ENCODE data around the gene TBX2. TPM values are rescaled to one million over a fixed set of nuclear protein-coding genes. Genes with fewer than 3 reads are reported as not detected.

TBX2 gene
- total RNA-seq, 1 donor from 2014 or later: 4.8 TPM

GRCh38 chr17:61368832-61369450 is 30.7 kb upstream of the TBX2 start:
- no peak for DNase-seq (ENCODE audit: low read depth)

GRCh38 chr17:61369751-61370150 is 29.9 kb upstream of the TBX2 start:
- no peak for DNase-seq (ENCODE audit: low read depth)

- DNase-seq (ENCODE audit: low read depth): no peak
These were observed 28.5 kb upstream of the TBX2 start for GRCh38 chr17:61371179-61371578.

GRCh38 chr17:61371606-61372005 is 28.0 kb upstream of the TBX2 start:
- no peak for DNase-seq (ENCODE audit: low read depth)

GRCh38 chr17:61372436-61372835 is 27.2 kb upstream of the TBX2 start:
- DNase-seq (ENCODE audit: low read depth): no peak

GRCh38 chr17:61376931-61377838 is 22.5 kb upstream of the TBX2 start:
- DNase-seq (ENCODE audit: low read depth): no peak

GRCh38 chr17:61378658-61379456 is 20.8 kb upstream of the TBX2 start:
- DNase-seq (ENCODE audit: low read depth): peak; percentile 36

- no peak for DNase-seq (ENCODE audit: low read depth)
These were observed 20.0 kb upstream of the TBX2 start for GRCh38 chr17:61379457-61380216.

- DNase-seq (ENCODE audit: low read depth): no peak
These were observed 19.3 kb upstream of the TBX2 start for GRCh38 chr17:61380217-61380835.

GRCh38 chr17:61380836-61381525 is 18.7 kb upstream of the TBX2 start:
- DNase-seq (ENCODE audit: low read depth): no peak

- DNase-seq (ENCODE audit: low read depth): no peak
These were observed 18.1 kb upstream of the TBX2 start for GRCh38 chr17:61381537-61381936.

- no peak for DNase-seq (ENCODE audit: low read depth)
These were observed 16.6 kb upstream of the TBX2 start for GRCh38 chr17:61382796-61383688.

GRCh38 chr17:61383689-61384201 is 15.9 kb upstream of the TBX2 start:
- DNase-seq (ENCODE audit: low read depth): no peak

- DNase-seq (ENCODE audit: low read depth): no peak
These were observed 15.3 kb upstream of the TBX2 start for GRCh38 chr17:61384354-61384691.

GRCh38 chr17:61384692-61385576 is 14.7 kb upstream of the TBX2 start:
- DNase-seq (ENCODE audit: low read depth): no peak

- no peak for DNase-seq (ENCODE audit: low read depth)
These were observed 13.9 kb upstream of the TBX2 start for GRCh38 chr17:61385577-61386236.

- DNase-seq (ENCODE audit: low read depth): no peak
These were observed 13.4 kb upstream of the TBX2 start for GRCh38 chr17:61386251-61386650.

GRCh38 chr17:61387011-61387410 is 12.6 kb upstream of the TBX2 start:
- DNase-seq (ENCODE audit: low read depth): no peak
